ENCODE data around the gene ACTR5. TPM values are rescaled to one million over a fixed set of nuclear protein-coding genes. Genes with fewer than 3 reads are reported as not detected.

The ACTR5 gene
- total and polyA plus RNA-seq, 2 of the 13 experiments (the other 11 are each of a cell fraction or from before 2014, with no cell fraction given): 19.5 to 20.5 TPM

GRCh38 chr20:38730989-38731737, 17.1 kb upstream of the ACTR5 start (continued):
- TF ChIP-seq ZSCAN22 (CRISPR knock-in tag; IDR thresholded peaks at IDR 0.05) (no peak), MXD4 (CRISPR knock-in tag; IDR thresholded peaks at IDR 0.05) (peak; percentile 60), MIER2 (CRISPR knock-in tag; IDR thresholded peaks at IDR 0.05) (peak; percentile 29; the same call in 1 of the 2 replicates), SP1 (IDR thresholded peaks at IDR 0.05) (no peak), SP1 (CRISPR knock-in tag; IDR thresholded peaks at IDR 0.05) (peak; percentile 62; the same call in 1 of the 2 replicates), ZZZ3 (CRISPR knock-in tag; IDR thresholded peaks at IDR 0.05; ENCODE audit: borderline replicate concordance) (no peak), ZNF570 (CRISPR knock-in tag; IDR thresholded peaks at IDR 0.05; ENCODE audit: borderline replicate concordance) (no peak), CREB3 (CRISPR knock-in tag; IDR thresholded peaks at IDR 0.05) (no peak), MBNL3 (CRISPR knock-in tag; conservative IDR thresholded peaks at IDR 0.05) (no peak), IKZF4 (CRISPR knock-in tag; IDR thresholded peaks at IDR 0.05; ENCODE audit: borderline replicate concordance, low read depth, not compliant biosample characterization) (no peak), ELF3 (CRISPR knock-in tag; IDR thresholded peaks at IDR 0.05) (peak; percentile 61), ZNF446 (CRISPR knock-in tag; IDR thresholded peaks at IDR 0.05) (no peak), MAFG (CRISPR knock-in tag; IDR thresholded peaks at IDR 0.05) (no peak), CREM (IDR thresholded peaks at IDR 0.05) (no peak), CREM (CRISPR knock-in tag; IDR thresholded peaks at IDR 0.05) (no peak), MNT (IDR thresholded peaks at IDR 0.05) (no peak), SCMH1 (CRISPR knock-in tag; IDR thresholded peaks at IDR 0.05; ENCODE audit: borderline replicate concordance) (no peak), TEF (CRISPR knock-in tag; IDR thresholded peaks at IDR 0.05) (no peak), NAIF1 (CRISPR knock-in tag; IDR thresholded peaks at IDR 0.05; ENCODE audit: borderline replicate concordance) (no peak), ZNF124 (CRISPR knock-in tag; IDR thresholded peaks at IDR 0.05) (no peak; the same call in 1 of the 2 replicates), YEATS4 (CRISPR knock-in tag; IDR thresholded peaks at IDR 0.05; ENCODE audit: borderline replicate concordance) (0 out of 2 replicates have a peak, but pooled peaks have one; percentile 26), SAFB2 (CRISPR knock-in tag; IDR thresholded peaks at IDR 0.05; ENCODE audit: borderline replicate concordance, low read depth) (0 out of 2 replicates have a peak, but pooled peaks have one; percentile 19), REPIN1 (CRISPR knock-in tag; IDR thresholded peaks at IDR 0.05; ENCODE audit: borderline replicate concordance, low read depth) (peak; percentile 38; the same call in 1 of the 2 replicates), ZNF512 (CRISPR knock-in tag; IDR thresholded peaks at IDR 0.05) (0 out of 2 replicates have a peak, but pooled peaks have one; percentile 47), NR3C1 (CRISPR knock-in tag; IDR thresholded peaks at IDR 0.05) (no peak), ZNF367 (CRISPR knock-in tag; IDR thresholded peaks at IDR 0.05; ENCODE audit: borderline replicate concordance) (no peak), TBX3 (IDR thresholded peaks at IDR 0.05; ENCODE audit: borderline replicate concordance) (no peak)
